Panc1 (cell line): ENCODE data around the gene CCDC80.

Experiments
- CTCF ChIP-seq: fragments of 450-650 bp; IDR thresholded peaks from 2 replicates; pipeline ENCODE4 v1.5.1; 2017; ENCODE audit warnings: mild to moderate bottlenecking
- POLR2AphosphoS5 ChIP-seq: IDR thresholded peaks from 2 replicates; pipeline ENCODE4 v1.6.1; 2012; ENCODE audit warnings: mild to moderate bottlenecking, low read depth, low read length, moderate library complexity
- REST ChIP-seq, 2 experiments: IDR thresholded peaks; 2 replicates each; pipeline ENCODE4 v1.6.1; 2011 to 2012; ENCODE audit warnings: low read depth in 2 of 2, control low read depth in 1 of 2, low read length in 1 of 2, mild to moderate bottlenecking in 1 of 2, moderate library complexity in 1 of 2; ENCODE audit not compliant: insufficient read depth in 1 of 2
- SIN3A ChIP-seq: IDR thresholded peaks from 2 replicates; pipeline ENCODE4 v1.6.1; 2012; ENCODE audit warnings: low read depth, mild to moderate bottlenecking, low read length, moderate library complexity, borderline replicate concordance; ENCODE audit not compliant: insufficient read depth
- TCF7L2 ChIP-seq: IDR thresholded peaks from 2 replicates; pipeline ENCODE4 v1.6.1; 2011; ENCODE audit warnings: mild to moderate bottlenecking, low read depth, low read length, inconsistent platforms

- TF ChIP-seq CTCF (no peak), REST (IDR thresholded peaks at IDR 0.05; ENCODE audit: insufficient read depth in 1 of 2, low read depth in 2 of 2, low read length in 1 of 2) (no peak), TCF7L2 (no peak), POLR2AphosphoS5 (no peak), SIN3A (no peak)
Measured at GRCh38 chr3:112568642-112569041, 72.3 kb downstream of the CCDC80 start.
